ENCODE measurements around the gene OR2A2. TPM values are rescaled to one million over a fixed set of nuclear protein-coding genes. Genes with fewer than 3 reads are reported as not detected.

OR2A2 gene
- total and polyA plus RNA-seq, 9 of the 15 experiments (the other 6 are each of a cell fraction or from before 2014, with no cell fraction given) = not detected

DNA sequence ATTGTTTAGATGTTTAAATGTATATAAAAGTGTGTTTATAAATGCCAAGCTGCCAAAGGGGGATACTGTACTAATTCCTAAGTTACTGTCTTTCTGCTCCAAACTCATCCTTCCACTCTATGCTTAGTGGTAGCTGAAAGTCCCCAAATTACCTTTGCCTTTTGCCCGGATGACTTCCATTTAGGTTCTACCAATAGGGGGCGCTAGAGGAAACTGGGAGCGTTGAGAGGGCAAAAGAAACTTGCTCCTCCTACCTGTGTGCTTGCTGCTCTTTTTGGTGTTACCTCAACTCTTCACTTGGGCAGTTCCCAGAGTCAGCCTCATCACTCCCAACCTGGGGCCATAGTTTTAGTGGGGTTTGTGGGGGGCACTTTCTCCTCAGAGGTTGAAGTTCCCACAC is 45.7 kb upstream of the OR2A2 start:
- in situ Hi-C loops (cut with MboI) = no loop called here
- peak; percentile 19 for FAIRE-seq
- CTCF ChIA-PET (ENCODE audit: low intra/inter-chr PET ratio) = interaction anchor here (0.9 kb wide), 1 partner anchor 327 kb away, joined by 3 read pairs; no protein-coding TSS in a partner anchor
- TF ChIP-seq HEY1 (CRISPR knock-in tag; IDR thresholded peaks at IDR 0.05; ENCODE audit: borderline replicate concordance) = no peak
- TF ChIP-seq CXXC5 (CRISPR knock-in tag; IDR thresholded peaks at IDR 0.05) = peak; percentile 21; the same call in 1 of the 2 replicates
- no peak for TF ChIP-seq NR2F6 (CRISPR knock-in tag; IDR thresholded peaks at IDR 0.05)
- no peak for TF ChIP-seq TRIM24 (IDR thresholded peaks at IDR 0.05)
- TF ChIP-seq, protein P1, sequence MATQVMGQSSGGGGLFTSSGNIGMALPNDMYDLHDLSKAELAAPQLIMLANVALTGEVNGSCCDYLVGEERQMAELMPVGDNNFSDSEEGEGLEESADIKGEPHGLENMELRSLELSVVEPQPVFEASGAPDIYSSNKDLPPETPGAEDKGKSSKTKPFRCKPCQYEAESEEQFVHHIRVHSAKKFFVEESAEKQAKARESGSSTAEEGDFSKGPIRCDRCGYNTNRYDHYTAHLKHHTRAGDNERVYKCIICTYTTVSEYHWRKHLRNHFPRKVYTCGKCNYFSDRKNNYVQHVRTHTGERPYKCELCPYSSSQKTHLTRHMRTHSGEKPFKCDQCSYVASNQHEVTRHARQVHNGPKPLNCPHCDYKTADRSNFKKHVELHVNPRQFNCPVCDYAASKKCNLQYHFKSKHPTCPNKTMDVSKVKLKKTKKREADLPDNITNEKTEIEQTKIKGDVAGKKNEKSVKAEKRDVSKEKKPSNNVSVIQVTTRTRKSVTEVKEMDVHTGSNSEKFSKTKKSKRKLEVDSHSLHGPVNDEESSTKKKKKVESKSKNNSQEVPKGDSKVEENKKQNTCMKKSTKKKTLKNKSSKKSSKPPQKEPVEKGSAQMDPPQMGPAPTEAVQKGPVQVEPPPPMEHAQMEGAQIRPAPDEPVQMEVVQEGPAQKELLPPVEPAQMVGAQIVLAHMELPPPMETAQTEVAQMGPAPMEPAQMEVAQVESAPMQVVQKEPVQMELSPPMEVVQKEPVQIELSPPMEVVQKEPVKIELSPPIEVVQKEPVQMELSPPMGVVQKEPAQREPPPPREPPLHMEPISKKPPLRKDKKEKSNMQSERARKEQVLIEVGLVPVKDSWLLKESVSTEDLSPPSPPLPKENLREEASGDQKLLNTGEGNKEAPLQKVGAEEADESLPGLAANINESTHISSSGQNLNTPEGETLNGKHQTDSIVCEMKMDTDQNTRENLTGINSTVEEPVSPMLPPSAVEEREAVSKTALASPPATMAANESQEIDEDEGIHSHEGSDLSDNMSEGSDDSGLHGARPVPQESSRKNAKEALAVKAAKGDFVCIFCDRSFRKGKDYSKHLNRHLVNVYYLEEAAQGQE (IDR thresholded peaks at IDR 0.05; ENCODE audit: borderline replicate concordance) = 0 out of 2 replicates have a peak, but pooled peaks have one; percentile 9
- TF ChIP-seq, protein P1 (CRISPR knock-in tag; IDR thresholded peaks at IDR 0.05; ENCODE audit: low read depth) = no peak
- TF ChIP-seq, protein P2, sequence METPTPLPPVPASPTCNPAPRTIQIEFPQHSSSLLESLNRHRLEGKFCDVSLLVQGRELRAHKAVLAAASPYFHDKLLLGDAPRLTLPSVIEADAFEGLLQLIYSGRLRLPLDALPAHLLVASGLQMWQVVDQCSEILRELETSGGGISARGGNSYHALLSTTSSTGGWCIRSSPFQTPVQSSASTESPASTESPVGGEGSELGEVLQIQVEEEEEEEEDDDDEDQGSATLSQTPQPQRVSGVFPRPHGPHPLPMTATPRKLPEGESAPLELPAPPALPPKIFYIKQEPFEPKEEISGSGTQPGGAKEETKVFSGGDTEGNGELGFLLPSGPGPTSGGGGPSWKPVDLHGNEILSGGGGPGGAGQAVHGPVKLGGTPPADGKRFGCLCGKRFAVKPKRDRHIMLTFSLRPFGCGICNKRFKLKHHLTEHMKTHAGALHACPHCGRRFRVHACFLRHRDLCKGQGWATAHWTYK (CRISPR knock-in tag; IDR thresholded peaks at IDR 0.05) = no peak
- no peak for TF ChIP-seq BRCA1 (IDR thresholded peaks at IDR 0.05)
- no peak for TF ChIP-seq BRCA1 (CRISPR knock-in tag; IDR thresholded peaks at IDR 0.05)
- TF ChIP-seq MAZ (CRISPR knock-in tag; conservative IDR thresholded peaks at IDR 0.05 in 1 of 2, IDR thresholded peaks at IDR 0.05 in 1 of 2) = peak in 1 of 2 experiments; percentile 40; a peak in 1 of 4 replicates
- TF ChIP-seq, protein P3, sequence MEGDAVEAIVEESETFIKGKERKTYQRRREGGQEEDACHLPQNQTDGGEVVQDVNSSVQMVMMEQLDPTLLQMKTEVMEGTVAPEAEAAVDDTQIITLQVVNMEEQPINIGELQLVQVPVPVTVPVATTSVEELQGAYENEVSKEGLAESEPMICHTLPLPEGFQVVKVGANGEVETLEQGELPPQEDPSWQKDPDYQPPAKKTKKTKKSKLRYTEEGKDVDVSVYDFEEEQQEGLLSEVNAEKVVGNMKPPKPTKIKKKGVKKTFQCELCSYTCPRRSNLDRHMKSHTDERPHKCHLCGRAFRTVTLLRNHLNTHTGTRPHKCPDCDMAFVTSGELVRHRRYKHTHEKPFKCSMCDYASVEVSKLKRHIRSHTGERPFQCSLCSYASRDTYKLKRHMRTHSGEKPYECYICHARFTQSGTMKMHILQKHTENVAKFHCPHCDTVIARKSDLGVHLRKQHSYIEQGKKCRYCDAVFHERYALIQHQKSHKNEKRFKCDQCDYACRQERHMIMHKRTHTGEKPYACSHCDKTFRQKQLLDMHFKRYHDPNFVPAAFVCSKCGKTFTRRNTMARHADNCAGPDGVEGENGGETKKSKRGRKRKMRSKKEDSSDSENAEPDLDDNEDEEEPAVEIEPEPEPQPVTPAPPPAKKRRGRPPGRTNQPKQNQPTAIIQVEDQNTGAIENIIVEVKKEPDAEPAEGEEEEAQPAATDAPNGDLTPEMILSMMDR (IDR thresholded peaks at IDR 0.05 in 2 of 3, conservative IDR thresholded peaks at IDR 0.05 in 1 of 3; ENCODE audit: insufficient read depth in 2 of 3, low read depth in 1 of 3, low read length in 3 of 3) = peak; percentile 70 to 78 (median 77)

More for the DNA sequence above, 45.7 kb upstream of the OR2A2 start:
- peak; percentile 82 for ATAC-seq
- Histone ChIP-seq H2AFZ (ENCODE audit: low read depth, low read length) (0 out of 2 replicates have a peak overlapping the region, but pooled peaks have one; percentile 17), H3K27ac (ENCODE audit: extremely low read depth, low read depth, low read length) (no peak overlapping the region), H3K4me2 (ENCODE audit: insufficient read depth, low read length) (no peak overlapping the region), H3K4me1 (replicated peaks in 1 of 2; ENCODE audit: control insufficient read depth in 2 of 2, insufficient read depth in 2 of 2, low read length in 2 of 2) (no peaks in the 10 kb centered on the region), H3K36me3 (ENCODE audit: control insufficient read depth, insufficient read depth, low read length) (no peaks in the 10 kb centered on the region), H3K4me3 (no peak overlapping the region), H3K9ac (ENCODE audit: insufficient read depth in 1 of 2, low read depth in 2 of 2, low read length in 2 of 2) (no peak overlapping the region), H3K27me3 (ENCODE audit: control insufficient read depth in 2 of 2, insufficient read depth in 2 of 2, low read length in 2 of 2) (peaks cover 0 to 3% of the 10 kb centered on the region in 2 experiments; a peak in 1 of 5 replicates), H3K79me2 (ENCODE audit: control insufficient read depth, insufficient read depth, low read length) (no peaks in the 10 kb centered on the region), H3K9me1 (ENCODE audit: control insufficient read depth, insufficient read depth, low read length) (no peaks in the 10 kb centered on the region), H3K9me3 (replicated peaks; ENCODE audit: control insufficient read depth, insufficient read depth, low read depth, low read length) (no peaks in the 10 kb centered on the region), H4K20me1 (replicated peaks; ENCODE audit: control insufficient read depth, insufficient read depth, low read length) (no peaks in the 10 kb centered on the region)
- WGBS (ENCODE audit: insufficient coverage, low coverage, missing lambda C conversion rate) = 3% methylated on average over 3 of the region's 3 CpGs
- BruUV-seq (replicated peaks) = no TSS peak
- peak; percentile 39 to 64 (median 48) for DNase-seq (ENCODE audit: extremely low read depth in 1 of 4, low spot score in 3 of 4)
- POLR2A ChIA-PET = interaction anchor here (0.8 kb wide), 1 partner anchor 96 kb away, joined by 3 read pairs; no protein-coding TSS in a partner anchor
- intact Hi-C loops (cut with micrococcal nuclease) = no loop called here

All from K562 (cell line).